HEK293 (cell line): Measurements from ENCODE around the gene AGAP1.

Experiments used
- CTCF ChIP-seq: fragments of 450-650 bp; formaldehyde crosslinking; IDR thresholded peaks from 2 replicates; pipeline ENCODE4 v1.5.1; 2016; ENCODE audit warnings: missing biosample characterization, missing genetic modification characterization
- HOXC10 ChIP-seq: sonication (generic); formaldehyde crosslinking; IDR thresholded peaks from 2 replicates; pipeline ENCODE4 v1.8.1; 2023; ENCODE audit warnings: mild to moderate bottlenecking, missing genetic modification reagents
- KLF16 ChIP-seq: fragments of 450-650 bp; formaldehyde crosslinking; IDR thresholded peaks from 2 replicates; pipeline ENCODE4 v1.5.1; 2017; ENCODE audit warnings: missing biosample characterization, missing genetic modification characterization
- SCRT2 ChIP-seq: fragments of 450-650 bp; formaldehyde crosslinking; IDR thresholded peaks from 2 replicates; pipeline ENCODE4 v1.5.1; 2016; ENCODE audit warnings: missing biosample characterization, missing genetic modification characterization
- SP2 ChIP-seq: fragments of 450-650 bp; formaldehyde crosslinking; IDR thresholded peaks from 2 replicates; pipeline ENCODE4 v1.5.1; 2016; ENCODE audit warnings: missing biosample characterization, missing genetic modification characterization
- ZBTB11 ChIP-seq: fragments of 450-650 bp; formaldehyde crosslinking; conservative IDR thresholded peaks from 2 replicates; pipeline ENCODE4 v1.5.1; 2016; ENCODE audit warnings: low read depth, missing biosample characterization, missing genetic modification characterization
- ZNF174 ChIP-seq: fragments of 450-650 bp; formaldehyde crosslinking; IDR thresholded peaks from 2 replicates; pipeline ENCODE4 v1.5.0; 2017; ENCODE audit warnings: missing biosample characterization, mild to moderate bottlenecking, missing genetic modification characterization
- ZNF416 ChIP-seq: fragments of 450-650 bp; formaldehyde crosslinking; IDR thresholded peaks from 2 replicates; pipeline ENCODE4 v1.5.1; 2016; ENCODE audit warnings: missing biosample characterization, missing genetic modification characterization
- ZNF426 ChIP-seq: fragments of 450-650 bp; formaldehyde crosslinking; IDR thresholded peaks from 2 replicates; pipeline ENCODE4 v1.5.1; 2017; ENCODE audit warnings: missing biosample characterization, missing genetic modification characterization, mild to moderate bottlenecking, inconsistent platforms, moderate library complexity
- ZNF623 ChIP-seq: fragments of 450-650 bp; formaldehyde crosslinking; IDR thresholded peaks from 2 replicates; pipeline ENCODE4 v1.5.1; 2016; ENCODE audit warnings: missing biosample characterization, missing genetic modification characterization
- ZNF704 ChIP-seq: fragments of 450-650 bp; formaldehyde crosslinking; IDR thresholded peaks from 2 replicates; pipeline ENCODE4 v1.5.1; 2016; ENCODE audit warnings: missing biosample characterization, missing genetic modification characterization
- ZNF776 ChIP-seq: fragments of 450-650 bp; formaldehyde crosslinking; IDR thresholded peaks from 2 replicates; pipeline ENCODE4 v1.5.0; 2017; ENCODE audit warnings: missing biosample characterization, missing genetic modification characterization, borderline replicate concordance
- ZNF777 ChIP-seq: fragments of 450-650 bp; formaldehyde crosslinking; IDR thresholded peaks from 2 replicates; pipeline ENCODE4 v1.5.1; 2017; ENCODE audit warnings: missing biosample characterization, missing genetic modification characterization, borderline replicate concordance

- TF ChIP-seq CTCF (tag by site-specific recombination) = no peak
- TF ChIP-seq ZNF623 (tag by site-specific recombination) = no peak
- no peak for TF ChIP-seq ZNF174 (tag by site-specific recombination)
- TF ChIP-seq ZNF704 (tag by site-specific recombination) = no peak
- no peak for TF ChIP-seq SP2 (tag by site-specific recombination)
- TF ChIP-seq ZNF776 (tag by site-specific recombination) = no peak
- no peak for TF ChIP-seq ZNF777
- no peak for TF ChIP-seq SCRT2 (tag by site-specific recombination)
- TF ChIP-seq ZNF426 (tag by site-specific recombination) = no peak
- no peak for TF ChIP-seq HOXC10 (CRISPR knock-in tag)
- no peak for TF ChIP-seq ZNF416
- no peak for TF ChIP-seq KLF16 (tag by site-specific recombination)
- no peak for TF ChIP-seq ZBTB11 (tag by site-specific recombination)
These were observed 7.1 kb upstream of the AGAP1 start for GRCh38 chr2:235486729-235487128.
